ENCODE data around the gene STXBP4. TPM values are rescaled to one million over a fixed set of nuclear protein-coding genes. Genes with fewer than 3 reads are reported as not detected.

The STXBP4 gene
- total RNA-seq, 1 donor: 5.4 TPM

GRCh38 chr17:55093353-55093752, 124.8 kb downstream of the STXBP4 start:
- peaks cover 10% of the 10 kb centered on the region for H3K4me1 ChIP-seq (ENCODE audit: insufficient read depth, low read length)
- H3K4me3 ChIP-seq (ENCODE audit: low read length): no peak overlapping the region
- H3K27me3 ChIP-seq (ENCODE audit: insufficient read depth, low read length): no peaks in the 10 kb centered on the region
- no peaks in the 10 kb centered on the region for H3K9me3 ChIP-seq (ENCODE audit: low read depth, low read length)

- no peak overlapping the region for H3K4me3 ChIP-seq (ENCODE audit: low read length)
- H3K27me3 ChIP-seq (ENCODE audit: insufficient read depth, low read length): no peaks in the 10 kb centered on the region
- no peaks in the 10 kb centered on the region for H3K4me1 ChIP-seq (ENCODE audit: insufficient read depth, low read length)
- no peaks in the 10 kb centered on the region for H3K9me3 ChIP-seq (ENCODE audit: low read depth, low read length)
Measured at GRCh38 chr17:55098765-55099164, 130.2 kb downstream of the STXBP4 start.

DNA sequence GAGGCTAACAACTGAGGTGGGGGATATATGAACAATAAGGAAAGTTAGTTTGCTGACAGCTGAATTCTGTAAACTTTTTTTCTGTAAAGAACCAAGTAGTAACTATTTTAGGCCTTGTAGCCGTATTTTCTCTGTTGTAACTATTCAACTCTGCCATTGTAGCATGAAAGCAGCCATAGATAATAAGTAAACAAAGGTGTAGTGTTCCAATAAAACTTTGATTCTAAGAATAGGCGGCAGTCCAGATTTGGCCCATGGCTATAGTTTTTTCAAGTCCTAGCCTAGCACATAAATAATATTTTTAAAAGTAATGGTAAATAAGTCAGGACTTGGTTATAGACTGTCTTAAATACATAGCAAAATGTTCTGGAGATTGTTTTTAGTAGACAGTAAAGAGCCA, 142.0 kb downstream of the STXBP4 start:
- Histone ChIP-seq H3K4me3 (ENCODE audit: low read length) (no peak overlapping the region), H3K27me3 (ENCODE audit: insufficient read depth, low read length) (no peaks in the 10 kb centered on the region), H3K4me1 (ENCODE audit: insufficient read depth, low read length) (no peaks in the 10 kb centered on the region), H3K9me3 (ENCODE audit: low read depth, low read length) (no peaks in the 10 kb centered on the region)

- no peak overlapping the region for H3K4me3 ChIP-seq (ENCODE audit: low read length)
- H3K27me3 ChIP-seq (ENCODE audit: insufficient read depth, low read length): no peaks in the 10 kb centered on the region
- H3K4me1 ChIP-seq (ENCODE audit: insufficient read depth, low read length): no peaks in the 10 kb centered on the region
- H3K9me3 ChIP-seq (ENCODE audit: low read depth, low read length): no peaks in the 10 kb centered on the region
Measured at GRCh38 chr17:55114283-55114682, 145.7 kb downstream of the STXBP4 start.

- Histone ChIP-seq H3K4me1 (ENCODE audit: insufficient read depth, low read length) (no peaks in the 10 kb centered on the region), H3K9me3 (ENCODE audit: low read depth, low read length) (no peaks in the 10 kb centered on the region), H3K4me3 (ENCODE audit: low read length) (no peak overlapping the region), H3K27me3 (ENCODE audit: insufficient read depth, low read length) (no peaks in the 10 kb centered on the region)
Measured at GRCh38 chr17:55116440-55116914, 147.9 kb downstream of the STXBP4 start.

GRCh38 chr17:55117164-55117563, 148.6 kb downstream of the STXBP4 start:
- Histone ChIP-seq H3K27me3 (ENCODE audit: insufficient read depth, low read length) (no peaks in the 10 kb centered on the region), H3K9me3 (ENCODE audit: low read depth, low read length) (no peaks in the 10 kb centered on the region), H3K4me1 (ENCODE audit: insufficient read depth, low read length) (no peaks in the 10 kb centered on the region), H3K4me3 (ENCODE audit: low read length) (no peak overlapping the region)

DNA sequence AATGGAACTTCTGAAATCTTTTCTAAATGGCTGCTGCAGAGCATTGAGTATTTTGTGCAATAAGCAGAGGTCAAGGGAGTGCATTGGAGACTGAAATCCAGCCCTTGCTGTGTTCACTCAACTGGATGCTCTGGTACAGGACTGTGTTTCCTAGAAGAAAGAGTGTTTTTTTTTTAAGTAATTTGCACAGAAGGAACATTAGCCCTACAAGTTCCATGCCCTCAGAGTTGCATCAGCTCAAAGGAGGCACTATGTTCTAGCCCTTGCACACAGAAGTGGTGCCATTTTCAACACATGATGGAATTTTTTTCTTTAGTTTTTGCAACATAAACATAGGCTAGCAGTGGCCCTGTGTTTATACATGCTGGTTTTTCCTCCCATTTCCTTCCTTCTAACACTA, 152.1 kb downstream of the STXBP4 start:
- no peaks in the 10 kb centered on the region for H3K4me1 ChIP-seq (ENCODE audit: insufficient read depth, low read length)
- no peak overlapping the region for H3K4me3 ChIP-seq (ENCODE audit: low read length)

GRCh38 chr17:55121268-55121667, 152.7 kb downstream of the STXBP4 start:
- Histone ChIP-seq H3K4me1 (ENCODE audit: insufficient read depth, low read length) (no peaks in the 10 kb centered on the region), H3K4me3 (ENCODE audit: low read length) (no peak overlapping the region), H3K9me3 (ENCODE audit: low read depth, low read length) (no peaks in the 10 kb centered on the region), H3K27me3 (ENCODE audit: insufficient read depth, low read length) (no peaks in the 10 kb centered on the region)

More for the DNA sequence above, 152.1 kb downstream of the STXBP4 start:
- Histone ChIP-seq H3K27me3 (ENCODE audit: insufficient read depth, low read length) (no peaks in the 10 kb centered on the region), H3K9me3 (ENCODE audit: low read depth, low read length) (no peaks in the 10 kb centered on the region)

DNA sequence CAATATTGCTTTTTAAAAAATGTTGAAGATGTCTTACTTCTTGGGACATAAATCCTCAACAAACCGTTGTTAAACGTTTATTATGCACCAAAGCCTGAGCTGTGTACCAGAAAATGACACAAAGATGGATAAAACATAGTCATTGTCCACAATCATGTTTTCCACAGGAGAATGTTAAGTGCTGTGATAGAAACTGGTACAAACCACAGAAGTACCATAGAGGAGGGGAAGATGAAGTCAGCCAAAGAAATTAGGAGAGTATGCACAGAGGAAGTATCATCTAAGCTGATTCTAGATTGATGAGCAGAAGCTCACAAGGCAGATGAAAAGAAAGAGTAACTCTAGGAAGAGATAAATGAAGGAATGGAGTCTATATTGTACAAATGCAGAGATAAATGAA, 153.5 kb downstream of the STXBP4 start:
- Histone ChIP-seq H3K4me3 (ENCODE audit: low read length) (no peak overlapping the region), H3K27me3 (ENCODE audit: insufficient read depth, low read length) (no peaks in the 10 kb centered on the region), H3K9me3 (ENCODE audit: low read depth, low read length) (no peaks in the 10 kb centered on the region), H3K4me1 (ENCODE audit: insufficient read depth, low read length) (no peaks in the 10 kb centered on the region)

- Histone ChIP-seq H3K9me3 (ENCODE audit: low read depth, low read length) (no peaks in the 10 kb centered on the region), H3K4me3 (ENCODE audit: low read length) (no peak overlapping the region), H3K4me1 (ENCODE audit: insufficient read depth, low read length) (no peaks in the 10 kb centered on the region)
Measured at GRCh38 chr17:55124730-55125360, 156.3 kb downstream of the STXBP4 start.

DNA sequence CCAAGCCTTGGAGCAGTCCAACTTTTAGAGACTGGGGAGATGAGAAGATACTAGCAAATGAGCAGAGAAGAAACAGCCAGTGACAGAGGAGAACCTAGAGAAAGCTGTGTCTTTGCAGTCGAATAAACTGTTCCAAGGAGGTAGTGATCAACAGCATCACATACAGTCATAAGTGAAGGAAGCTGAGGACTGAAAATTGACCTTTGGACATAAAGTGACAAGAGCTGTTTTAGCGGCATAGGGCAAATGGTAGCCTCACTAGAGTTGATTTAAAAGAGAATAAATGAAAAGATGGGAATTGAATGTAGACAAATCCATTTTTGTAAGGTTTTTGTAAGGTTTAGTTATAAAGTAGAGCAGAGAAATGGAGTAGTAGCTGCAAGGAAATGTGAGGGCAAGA, 165.0 kb downstream of the STXBP4 start:
- H3K4me1 ChIP-seq (ENCODE audit: insufficient read depth, low read length): no peaks in the 10 kb centered on the region

More at GRCh38 chr17:55124730-55125360, 156.3 kb downstream of the STXBP4 start:
- H3K27me3 ChIP-seq (ENCODE audit: insufficient read depth, low read length): no peaks in the 10 kb centered on the region

DNA sequence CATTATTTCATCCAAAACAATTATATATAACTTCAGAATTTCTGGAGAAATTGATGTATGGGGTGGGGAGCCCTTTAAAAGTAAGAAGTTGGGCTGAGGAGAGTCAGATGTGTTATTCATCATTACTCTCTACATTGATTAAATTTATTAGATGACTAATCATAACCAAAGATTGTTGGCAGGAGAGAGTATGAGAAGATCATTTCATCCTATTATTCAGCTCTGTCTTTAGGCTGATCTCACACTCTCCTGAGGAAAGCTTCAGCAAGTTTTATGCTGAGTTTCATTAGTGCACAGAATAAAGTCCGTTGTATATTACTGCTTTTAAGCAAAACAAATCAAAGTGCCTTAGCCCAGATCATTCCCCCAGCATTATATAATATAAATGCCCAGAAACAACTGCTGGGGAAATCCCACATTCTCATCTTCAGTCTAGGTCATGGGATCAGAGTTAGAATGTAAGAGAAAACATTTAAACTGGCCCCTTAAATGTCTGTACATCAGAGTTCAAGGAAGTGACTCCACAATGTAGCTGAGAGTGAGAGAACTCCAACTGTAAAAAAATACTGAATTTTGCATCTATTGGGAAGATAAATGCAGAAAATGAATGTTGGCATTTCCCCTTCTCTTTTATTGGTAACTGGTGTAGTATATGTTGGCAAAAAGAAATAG, 166.1 kb downstream of the STXBP4 start:
- Histone ChIP-seq H3K27me3 (ENCODE audit: insufficient read depth, low read length) (no peaks in the 10 kb centered on the region), H3K9me3 (ENCODE audit: low read depth, low read length) (no peaks in the 10 kb centered on the region), H3K4me1 (ENCODE audit: insufficient read depth, low read length) (no peaks in the 10 kb centered on the region), H3K4me3 (ENCODE audit: low read length) (no peak overlapping the region)

More for the DNA sequence above, 165.0 kb downstream of the STXBP4 start:
- no peaks in the 10 kb centered on the region for H3K27me3 ChIP-seq (ENCODE audit: insufficient read depth, low read length)
- no peaks in the 10 kb centered on the region for H3K9me3 ChIP-seq (ENCODE audit: low read depth, low read length)
- no peak overlapping the region for H3K4me3 ChIP-seq (ENCODE audit: low read length)

DNA sequence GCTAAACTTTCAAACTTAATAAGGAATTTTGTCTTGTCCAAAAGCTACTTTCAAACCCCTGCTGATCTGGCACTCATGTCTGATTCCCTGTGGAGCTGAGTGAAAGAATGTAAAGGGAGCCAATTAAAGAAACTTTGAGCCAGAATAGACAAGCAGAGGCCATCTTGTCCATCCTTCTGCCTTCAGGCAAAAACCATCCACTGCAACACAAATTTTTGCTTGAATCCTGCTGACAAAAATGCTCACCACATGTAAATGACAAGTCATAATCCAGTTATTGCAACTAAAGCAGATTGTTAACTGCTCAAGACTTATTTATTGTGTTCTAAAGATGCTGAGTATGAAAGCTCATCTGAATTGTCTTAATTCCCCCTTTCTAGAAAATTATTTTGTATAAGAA, 172.2 kb downstream of the STXBP4 start:
- Histone ChIP-seq H3K27me3 (ENCODE audit: insufficient read depth, low read length) (no peaks in the 10 kb centered on the region), H3K4me3 (ENCODE audit: low read length) (no peak overlapping the region), H3K4me1 (ENCODE audit: insufficient read depth, low read length) (no peaks in the 10 kb centered on the region), H3K9me3 (ENCODE audit: low read depth, low read length) (no peaks in the 10 kb centered on the region)

DNA sequence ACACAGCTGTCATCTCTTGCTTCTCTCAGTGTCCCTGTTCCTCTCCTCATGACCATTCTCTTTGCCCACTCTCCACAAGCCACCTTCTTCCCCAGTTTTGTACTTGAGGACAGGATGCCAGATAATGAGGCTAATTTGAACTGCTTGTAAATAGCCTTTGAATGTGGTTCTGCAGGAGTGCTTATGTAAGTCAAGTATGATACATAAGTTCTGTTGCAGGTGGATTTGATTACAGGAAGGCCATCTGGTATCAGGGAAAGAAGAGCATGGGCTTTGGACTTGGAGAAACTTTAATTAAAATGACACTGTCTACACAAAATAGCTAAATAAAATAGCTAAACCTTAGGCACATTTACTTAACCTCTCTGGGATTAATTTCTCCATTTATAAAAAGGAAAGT, 176.0 kb downstream of the STXBP4 start:
- Histone ChIP-seq H3K4me3 (ENCODE audit: low read length) (no peak overlapping the region), H3K9me3 (ENCODE audit: low read depth, low read length) (no peaks in the 10 kb centered on the region), H3K4me1 (ENCODE audit: insufficient read depth, low read length) (no peaks in the 10 kb centered on the region), H3K27me3 (ENCODE audit: insufficient read depth, low read length) (no peaks in the 10 kb centered on the region)

DNA sequence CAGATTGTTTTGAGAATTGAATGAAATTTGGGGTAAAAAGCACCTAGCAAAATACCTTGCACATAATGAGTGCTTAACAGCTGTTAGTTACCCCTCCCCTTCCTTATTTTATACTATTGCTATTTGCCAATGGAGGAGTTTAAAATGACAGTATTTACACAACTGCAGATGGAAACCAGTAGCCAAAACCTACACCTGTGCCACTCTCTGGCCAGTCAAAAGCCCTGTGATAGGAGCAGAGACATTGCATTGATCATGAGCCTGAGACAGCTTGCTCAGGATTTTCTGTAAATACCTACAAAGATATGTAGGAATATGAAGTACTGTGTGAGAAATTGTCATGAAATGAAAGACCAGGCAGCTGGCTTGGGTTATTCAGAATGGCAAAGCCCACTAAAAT, 180.9 kb downstream of the STXBP4 start:
- H3K9me3 ChIP-seq (ENCODE audit: low read depth, low read length): no peaks in the 10 kb centered on the region
- no peaks in the 10 kb centered on the region for H3K4me1 ChIP-seq (ENCODE audit: insufficient read depth, low read length)
- H3K27me3 ChIP-seq (ENCODE audit: insufficient read depth, low read length): no peaks in the 10 kb centered on the region
- H3K4me3 ChIP-seq (ENCODE audit: low read length): no peak overlapping the region

- H3K9me3 ChIP-seq (ENCODE audit: low read depth, low read length): no peaks in the 10 kb centered on the region
- no peaks in the 10 kb centered on the region for H3K27me3 ChIP-seq (ENCODE audit: insufficient read depth, low read length)
- no peaks in the 10 kb centered on the region for H3K4me1 ChIP-seq (ENCODE audit: insufficient read depth, low read length)
- H3K4me3 ChIP-seq (ENCODE audit: low read length): no peak overlapping the region
Measured at GRCh38 chr17:55152236-55152635, 183.7 kb downstream of the STXBP4 start.
